ENCODE measurements around the gene ZNF473.

Gene ZNF473

DNA sequence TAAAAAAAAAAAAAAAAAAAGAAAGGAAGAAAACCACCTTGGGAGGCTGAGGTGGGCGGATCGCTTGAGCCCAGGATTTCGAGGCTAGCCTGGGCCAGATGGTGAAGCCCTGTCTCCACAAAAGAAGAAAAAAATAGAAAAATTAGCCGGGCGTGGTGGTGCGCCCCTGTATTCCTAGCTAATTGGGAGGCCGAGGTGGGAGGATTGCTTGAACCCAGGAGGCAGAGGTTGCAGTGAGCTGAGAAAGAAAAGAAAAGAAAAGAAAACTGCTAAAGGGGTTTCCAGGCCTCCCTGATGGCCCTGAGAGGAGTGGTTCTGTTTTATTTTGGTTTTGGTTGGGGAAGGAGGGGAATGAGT lies 723 bp downstream of the ZNF473 start:
- DNase-seq (ENCODE audit: low read depth, low spot score), result no peak
- in situ Hi-C loops (cut with HindIII; ENCODE audit: low sequenced_read_pairs), result no loop called here
- TF ChIP-seq, protein P1, sequence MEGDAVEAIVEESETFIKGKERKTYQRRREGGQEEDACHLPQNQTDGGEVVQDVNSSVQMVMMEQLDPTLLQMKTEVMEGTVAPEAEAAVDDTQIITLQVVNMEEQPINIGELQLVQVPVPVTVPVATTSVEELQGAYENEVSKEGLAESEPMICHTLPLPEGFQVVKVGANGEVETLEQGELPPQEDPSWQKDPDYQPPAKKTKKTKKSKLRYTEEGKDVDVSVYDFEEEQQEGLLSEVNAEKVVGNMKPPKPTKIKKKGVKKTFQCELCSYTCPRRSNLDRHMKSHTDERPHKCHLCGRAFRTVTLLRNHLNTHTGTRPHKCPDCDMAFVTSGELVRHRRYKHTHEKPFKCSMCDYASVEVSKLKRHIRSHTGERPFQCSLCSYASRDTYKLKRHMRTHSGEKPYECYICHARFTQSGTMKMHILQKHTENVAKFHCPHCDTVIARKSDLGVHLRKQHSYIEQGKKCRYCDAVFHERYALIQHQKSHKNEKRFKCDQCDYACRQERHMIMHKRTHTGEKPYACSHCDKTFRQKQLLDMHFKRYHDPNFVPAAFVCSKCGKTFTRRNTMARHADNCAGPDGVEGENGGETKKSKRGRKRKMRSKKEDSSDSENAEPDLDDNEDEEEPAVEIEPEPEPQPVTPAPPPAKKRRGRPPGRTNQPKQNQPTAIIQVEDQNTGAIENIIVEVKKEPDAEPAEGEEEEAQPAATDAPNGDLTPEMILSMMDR (IDR thresholded peaks at IDR 0.05; ENCODE audit: low read depth, low read length), result no peak
- H3K4me3 ChIP-seq (ENCODE audit: low read depth, low read length), result peak overlapping the region; percentile 85

DNA sequence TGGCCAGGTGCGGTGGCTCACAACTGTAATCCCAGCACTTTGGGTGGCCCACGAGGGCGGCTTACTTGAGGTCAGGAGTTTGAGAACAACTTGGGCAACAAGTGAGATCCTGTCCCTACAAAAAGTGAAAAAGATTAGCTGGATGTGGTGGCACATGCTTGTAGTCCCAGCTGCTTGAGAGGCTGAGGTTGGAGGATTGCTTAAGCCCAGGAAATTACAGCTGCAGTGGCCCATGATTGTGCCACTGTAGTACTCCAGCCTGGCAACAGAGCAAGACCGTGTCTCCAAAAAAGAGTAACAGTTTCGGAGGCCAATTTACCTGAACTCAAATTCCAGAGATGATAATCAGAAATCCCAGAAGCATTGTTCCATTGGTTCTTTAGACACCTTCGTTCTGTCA lies 4.4 kb downstream of the ZNF473 start:
- in situ Hi-C loops (cut with HindIII; ENCODE audit: low sequenced_read_pairs), result no loop called here
- TF ChIP-seq, protein P1 (IDR thresholded peaks at IDR 0.05; ENCODE audit: low read depth, low read length), result no peak
- no peak overlapping the region for H3K4me3 ChIP-seq (ENCODE audit: low read depth, low read length)
- no peak for DNase-seq (ENCODE audit: low read depth, low spot score)

DNA sequence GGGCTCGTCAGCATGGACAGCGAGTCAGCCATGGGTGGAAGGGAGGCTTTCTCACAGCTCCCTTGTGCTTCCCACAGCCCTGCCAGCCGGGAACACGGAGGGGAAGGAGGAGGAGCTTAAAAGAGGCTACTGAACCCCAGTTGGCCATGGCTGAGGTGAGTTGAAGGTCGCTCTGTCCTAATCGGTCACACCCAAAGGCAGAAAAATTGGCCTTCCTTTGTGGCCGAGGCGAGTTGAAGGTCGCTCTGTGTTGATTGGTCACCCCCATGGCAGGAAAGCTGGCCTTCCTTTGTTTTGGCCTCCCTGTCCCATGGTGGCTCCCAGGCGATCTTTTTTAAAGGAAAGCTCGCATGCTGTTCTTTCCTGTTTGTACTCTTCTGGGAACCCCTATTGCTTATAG lies 5.1 kb downstream of the ZNF473 start:
- no peak overlapping the region for H3K4me3 ChIP-seq (ENCODE audit: low read depth, low read length)
- TF ChIP-seq, protein P1 (IDR thresholded peaks at IDR 0.05; ENCODE audit: low read depth, low read length), result no peak
- in situ Hi-C loops (cut with HindIII; ENCODE audit: low sequenced_read_pairs), result no loop called here
- DNase-seq (ENCODE audit: low read depth, low spot score), result no peak

DNA sequence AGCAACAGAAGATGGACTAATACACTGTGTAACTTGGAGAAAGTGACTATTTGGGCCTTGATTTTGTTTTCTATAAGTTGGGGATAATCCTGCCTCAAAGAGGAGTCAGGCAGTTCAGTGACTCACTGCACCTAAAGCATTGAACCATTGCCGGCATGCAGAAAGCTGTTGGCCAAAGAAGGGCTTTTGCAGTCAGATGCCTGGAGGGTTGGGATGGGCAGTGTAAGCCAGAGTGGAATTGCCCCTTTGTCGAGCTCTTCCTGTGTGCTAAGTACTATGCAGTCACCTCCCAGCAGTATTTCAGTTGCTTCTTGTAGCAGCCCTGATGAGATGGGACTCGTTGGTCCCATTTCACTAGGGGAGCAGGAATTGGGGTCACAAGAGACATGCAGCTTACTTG lies 11.1 kb downstream of the ZNF473 start:
- in situ Hi-C loops (cut with HindIII; ENCODE audit: low sequenced_read_pairs), result no loop called here

DNA sequence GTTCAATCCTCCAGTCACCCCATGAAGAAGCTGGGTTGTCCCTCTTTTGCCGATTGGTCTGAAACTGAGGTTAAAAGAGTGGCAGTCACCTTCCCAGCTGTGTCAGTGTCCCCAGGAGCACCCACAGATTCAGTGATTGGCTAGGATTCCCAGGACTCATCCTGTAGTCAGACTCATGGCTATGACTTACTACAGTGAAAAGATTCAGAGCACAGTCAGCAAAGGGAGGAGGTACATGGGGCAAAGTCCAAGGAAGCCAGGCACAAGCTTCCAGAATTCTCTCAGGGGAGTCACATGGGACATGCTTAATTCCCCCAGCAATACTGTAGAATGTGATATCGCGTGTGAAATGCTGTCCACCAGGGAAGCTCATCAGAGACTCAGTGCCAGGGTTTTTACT lies 14.2 kb downstream of the ZNF473 start:
- no peak for DNase-seq (ENCODE audit: low read depth, low spot score)
- in situ Hi-C loops (cut with HindIII; ENCODE audit: low sequenced_read_pairs), result no loop called here
- H3K4me3 ChIP-seq (ENCODE audit: low read depth, low read length), result no peak overlapping the region
- TF ChIP-seq, protein P1 (IDR thresholded peaks at IDR 0.05; ENCODE audit: low read depth, low read length), result no peak

More for the DNA sequence above, 11.1 kb downstream of the ZNF473 start:
- TF ChIP-seq, protein P1 (IDR thresholded peaks at IDR 0.05; ENCODE audit: low read depth, low read length), result no peak
- DNase-seq (ENCODE audit: low read depth, low spot score), result no peak
- H3K4me3 ChIP-seq (ENCODE audit: low read depth, low read length), result no peak overlapping the region

DNA sequence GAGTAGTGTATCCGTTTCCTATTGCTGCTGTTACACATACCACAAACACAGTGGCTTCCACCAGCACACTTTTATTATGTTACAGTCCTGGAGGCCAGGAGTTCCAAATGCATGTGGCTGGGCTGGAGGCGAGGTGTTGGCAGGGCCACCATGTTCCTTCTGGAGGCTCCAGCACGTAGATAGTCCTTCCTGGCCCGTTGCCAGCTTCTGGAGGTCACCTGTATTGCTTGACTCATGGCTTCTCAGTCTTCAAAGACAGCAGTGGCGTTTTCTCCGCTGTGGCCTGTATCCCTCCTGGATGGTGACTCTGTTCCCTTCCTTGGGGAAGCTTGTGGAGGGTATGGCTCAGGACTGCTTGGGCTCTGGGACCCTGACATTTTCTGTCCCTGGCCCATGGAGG lies 15.2 kb downstream of the ZNF473 start:
- TF ChIP-seq, protein P1 (IDR thresholded peaks at IDR 0.05; ENCODE audit: low read depth, low read length), result no peak
- no peak for DNase-seq (ENCODE audit: low read depth, low spot score)
- H3K4me3 ChIP-seq (ENCODE audit: low read depth, low read length), result no peak overlapping the region
- in situ Hi-C loops (cut with HindIII; ENCODE audit: low sequenced_read_pairs), result no loop called here

All from astrocyte of the spinal cord (primary cell).